OCI-LY3 (cell line): Measurements from ENCODE around the gene CCDC68.

ENCODE experiments used
- CTCF ChIP-seq: fragments of 200-600, 300-600 bp; sonication (generic); IDR thresholded peaks from 2 replicates; pipeline ENCODE4 v1.5.1; 2014; ENCODE audit warnings: antibody characterized with exemption, low read length, low read depth
- EZH2phosphoT487 ChIP-seq: fragments of 200-600 bp; shearing (Covaris generic); IDR thresholded peaks from 2 replicates; pipeline ENCODE4 v1.6.1; 2018; ENCODE audit warnings: antibody characterized with exemption, mixed run types, low read depth

GRCh38 chr18:54923339-54923956, 35.8 kb downstream of the CCDC68 start:
- TF ChIP-seq CTCF (no peak), EZH2phosphoT487 (no peak)
